IMR-90 (cell line): ENCODE data around the gene LGALS1. TPM values are rescaled to one million over a fixed set of nuclear protein-coding genes. Genes with fewer than 3 reads are reported as not detected.
A peak's percentile ranks its signal among the peaks of the same experiment; 100 is the strongest.

Source experiments
- ATAC-seq: fragments of 200-7000 bp; cut with Tn5 transposase; 2 replicates; pipeline ENCODE4 v1.9.1; 2020; ENCODE audit warnings: low read depth, mild to moderate bottlenecking, moderate library complexity
- BruUV-seq: library from RNA; stranded (reverse); fragments of 400-500 nt; replicated peaks from 2 replicates; lab custom pipeline; 2021; lab: Mats Ljungman, UMichigan
- CTCF ChIA-PET: fragments of 300-600 bp; formaldehyde crosslinking; extraction: SDS; loops from one replicate; lab custom pipeline; 2021; ENCODE audit warnings: antibody characterized with exemption; lab: Yijun Ruan, JAX
- POLR2A ChIA-PET: fragments of 300-600 bp; sonication (Branson Sonifier 250); formaldehyde crosslinking; loops from one replicate; lab custom pipeline; 2022; ENCODE audit warnings: antibody characterized with exemption; ENCODE audit not compliant: unreplicated experiment; lab: Charles Lee
- DNase-seq: peaks from one replicate; pipeline ENCODE4 v3.0.0; 2013
- H2AFZ ChIP-seq: replicated peaks from 2 replicates; pipeline ENCODE3; 2013; ENCODE audit warnings: low read length, mild to moderate bottlenecking; ENCODE audit not compliant: poor library complexity
- H2AK5ac ChIP-seq: 2 replicates; pipeline ENCODE4 v1.6.1; 2013; ENCODE audit warnings: low read depth, low read length, inconsistent platforms
- H2AK9ac ChIP-seq: replicated peaks from 2 replicates; pipeline ENCODE3; 2013; ENCODE audit warnings: mild to moderate bottlenecking, low read depth, low read length, moderate library complexity; ENCODE audit not compliant: poor library complexity
- H2BK120ac ChIP-seq: 2 replicates; pipeline ENCODE4 v1.6.1; 2013; ENCODE audit warnings: low read depth, low read length, inconsistent platforms
- H2BK15ac ChIP-seq: 3 replicates; pipeline ENCODE4 v1.6.1; 2013; ENCODE audit warnings: low read depth, low read length, inconsistent platforms
- H2BK20ac ChIP-seq: 2 replicates; pipeline ENCODE4 v1.6.1; 2013; ENCODE audit warnings: low read depth, mild to moderate bottlenecking, inconsistent platforms, low read length, moderate library complexity
- H2BK5ac ChIP-seq: 2 replicates; pipeline ENCODE4 v1.6.1; 2013; ENCODE audit warnings: mild to moderate bottlenecking, low read depth, low read length, inconsistent platforms; ENCODE audit not compliant: poor library complexity, severe bottlenecking
- H3K14ac ChIP-seq: replicated peaks from 2 replicates; pipeline ENCODE4 v1.6.1; 2013; ENCODE audit warnings: low read depth, low read length, inconsistent platforms
- H3K18ac ChIP-seq: 2 replicates; pipeline ENCODE4 v1.6.1; 2013; ENCODE audit warnings: low read depth, low read length, control low read depth
- H3K23ac ChIP-seq: 2 replicates; pipeline ENCODE4 v1.6.1; 2013; ENCODE audit warnings: low read depth, low read length, inconsistent platforms
- H3K27ac ChIP-seq: 2 replicates; pipeline ENCODE4 v1.5.1; 2013; ENCODE audit warnings: mild to moderate bottlenecking, control low read depth, low read length; ENCODE audit not compliant: insufficient read depth
- H3K27me3 ChIP-seq: 2 replicates; pipeline ENCODE4 v1.6.1; 2013; ENCODE audit warnings: low read length; ENCODE audit not compliant: control insufficient read depth, insufficient read depth
- H3K36me3 ChIP-seq: 2 replicates; pipeline ENCODE4 v1.6.1; 2013; ENCODE audit warnings: low read length, mixed read lengths; ENCODE audit not compliant: control insufficient read depth, insufficient read depth
- H3K4ac ChIP-seq: 2 replicates; pipeline ENCODE4 v1.6.1; 2013; ENCODE audit warnings: low read depth, low read length, inconsistent platforms
- H3K4me1 ChIP-seq: 2 replicates; pipeline ENCODE4 v1.6.1; 2013; ENCODE audit warnings: low read length, mixed read lengths; ENCODE audit not compliant: control insufficient read depth, insufficient read depth
- H3K4me2 ChIP-seq: 2 replicates; pipeline ENCODE4 v1.6.1; 2013; ENCODE audit warnings: low read depth, mild to moderate bottlenecking, control low read depth, low read length, moderate library complexity
- H3K4me3 ChIP-seq: 2 replicates; pipeline ENCODE4 v1.5.1; 2013; ENCODE audit warnings: low read depth, mild to moderate bottlenecking, control low read depth, low read length, moderate library complexity; ENCODE audit not compliant: insufficient read depth
- H3K56ac ChIP-seq: 2 replicates; pipeline ENCODE4 v1.6.1; 2013; ENCODE audit warnings: low read length, inconsistent platforms; ENCODE audit not compliant: insufficient read depth; ENCODE audit errors: extremely low read depth
- H3K79me1 ChIP-seq, 2 experiments: 2 replicates each; pipeline ENCODE4 v1.6.1; 2013; ENCODE audit warnings: low read length in 2 of 2, inconsistent platforms in 1 of 2, low read depth in 1 of 2
- H3K9ac ChIP-seq: 2 replicates; pipeline ENCODE4 v1.6.1; 2013; ENCODE audit warnings: low read depth, low read length, control low read depth
- H3K9me1 ChIP-seq: 2 replicates; pipeline ENCODE4 v1.6.1; 2013; ENCODE audit warnings: low read length, inconsistent platforms; ENCODE audit not compliant: insufficient read depth
- H3K9me3 ChIP-seq: 2 replicates; pipeline ENCODE4 v1.6.1; 2013; ENCODE audit warnings: low read length; ENCODE audit not compliant: control insufficient read depth, insufficient read depth
- H4K20me1 ChIP-seq: 2 replicates; pipeline ENCODE4 v1.6.1; 2013; ENCODE audit warnings: low read length, inconsistent platforms; ENCODE audit not compliant: insufficient read depth
- H4K5ac ChIP-seq: 2 replicates; pipeline ENCODE4 v1.6.1; 2013; ENCODE audit warnings: mild to moderate bottlenecking, low read depth, low read length, control low read depth
- H4K8ac ChIP-seq, 2 experiments: 2 replicates each; pipeline ENCODE4 v1.6.1; 2013; ENCODE audit warnings: low read depth in 2 of 2, low read length in 2 of 2, control low read depth in 1 of 2, inconsistent platforms in 1 of 2
- H4K91ac ChIP-seq: 2 replicates; pipeline ENCODE4 v1.6.1; 2013; ENCODE audit warnings: low read depth, low read length, inconsistent platforms; ENCODE audit not compliant: insufficient read depth
- MAZ ChIP-seq: IDR thresholded peaks from 2 replicates; pipeline ENCODE4 v1.6.1; 2012; ENCODE audit warnings: low read depth, mild to moderate bottlenecking, low read length, improper control_type of control experiment, moderate library complexity, borderline replicate concordance
- WGBS, 2 experiments: methylation state at CpG; one replicate each; pipeline versions ENCODE4 v1.1.5 to v1.1.7; 2013; ENCODE audit warnings: missing lambda C conversion rate in 2 of 2; ENCODE audit not compliant: insufficient read length in 1 of 2; ENCODE audit errors: extremely low coverage in 2 of 2; 5-methylcytosine and 5-hydroxymethylcytosine counted together
- dilution Hi-C: fragments of 300-500 bp; cut with HindIII; formaldehyde crosslinking; loops from one replicate; pipeline ENCODE4 v1.14.3; 2018; ENCODE audit warnings: low sequenced_read_pairs; ENCODE audit not compliant: unreplicated experiment
- in situ Hi-C: fragments of 300-500 bp; cut with MboI; formaldehyde crosslinking; loops from 3 replicates; pipeline ENCODE4 v1.14.3; 2019; ENCODE audit warnings: low sequenced_read_pairs, inconsistent platforms, mixed read lengths
- intact Hi-C: fragments of 100-400 bp; cut with micrococcal nuclease; formaldehyde crosslinking; loops from 2 replicates; pipeline ENCODE4 v1.10.0; 2022
- polyA plus RNA-seq, 3 experiments: library from polyadenylated mRNA; depleted of rRNA; stranded (reverse); fragments of >200 nt; gene quantifications; 2 replicates each; pipeline ENCODE4 v1.2.3, GENCODE V29; 2012; ENCODE audit warnings: low replicate concordance in 1 of 3
- total RNA-seq: library from RNA; depleted of rRNA; stranded (reverse); fragments of >200 nt; gene quantifications from 2 replicates; pipeline ENCODE4 v1.2.3, GENCODE V29; 2012
- TF ChIP-seq, protein P1 (sequence below): conservative IDR thresholded peaks from 2 replicates; pipeline ENCODE4 v1.5.1; 2012; ENCODE audit warnings: mild to moderate bottlenecking, low read depth, low read length, improper control_type of control experiment

The LGALS1 gene
- total and polyA plus RNA-seq, 2 of the 4 experiments (the other 2 are of a cell fraction), result 11,896 to 15,383 TPM

DNA sequence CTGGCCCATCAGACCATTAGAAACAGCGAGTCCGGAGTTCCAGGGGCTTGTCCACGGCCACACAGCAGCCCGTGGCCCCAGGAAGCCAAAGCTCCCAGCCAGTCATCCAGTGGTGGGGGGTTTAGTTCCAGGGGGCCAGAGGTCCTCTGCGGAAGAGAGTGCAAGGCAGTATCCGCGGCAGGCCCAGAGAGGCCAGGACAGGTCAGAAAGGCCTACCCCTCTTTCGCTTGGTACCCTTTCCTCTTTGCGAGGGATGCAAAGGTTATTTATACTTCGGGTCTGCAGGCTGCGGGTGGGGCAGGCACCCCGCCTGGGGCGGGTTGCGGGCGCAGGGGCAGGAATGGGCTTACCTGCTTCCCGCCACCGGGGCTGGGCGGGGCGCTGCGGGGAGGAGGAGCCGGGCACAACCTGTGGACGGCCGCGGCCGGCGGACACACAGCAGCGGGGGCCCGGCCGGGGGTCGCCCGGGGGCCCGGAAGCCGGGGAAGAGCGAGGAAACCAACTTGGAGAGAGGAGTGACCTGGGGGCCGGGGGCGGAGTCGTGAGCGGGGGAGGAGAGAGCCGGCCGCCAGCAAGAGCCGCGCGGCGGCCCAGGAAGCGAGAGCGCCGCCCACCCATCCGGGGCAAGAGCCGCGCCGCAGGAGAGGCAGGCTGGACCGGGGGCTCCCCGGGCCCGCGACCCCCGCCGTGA is 36.2 kb upstream of the LGALS1 start, which contains the start of gene SH3BP1:
SH3BP1 (plus strand) TSS at position 600 of the 691 bp plus-strand sequence. CDS start 119 bp downstream, outside the sequence.
- Histone ChIP-seq H3K56ac (no peak within 1 kb of the TSS), H2AFZ (peak within 1 kb of the TSS; percentile 81), H2BK15ac (peak within 1 kb of the TSS; percentile 4; the same call in 1 of the 3 replicates), H3K23ac (peak within 1 kb of the TSS; percentile 99), H2AK5ac (peak within 1 kb of the TSS; percentile 97), H3K27me3 (no peaks in the 10 kb centered on the region), H3K9me3 (no peaks in the 10 kb centered on the region), H3K9me1 (peaks cover 11% of the 10 kb centered on the region), H3K36me3 (peaks cover 12% of the 10 kb centered on the region; the same call in 1 of the 2 replicates), H4K5ac (peak within 1 kb of the TSS; percentile 81), H4K8ac (peak within 1 kb of the TSS; percentile 71 to 91; a peak in 3 of 4 replicates), H3K27ac (peak within 1 kb of the TSS; percentile 66), H2AK9ac (peak within 1 kb of the TSS; percentile 99), H3K79me1 (peaks cover 0 to 79% of the 10 kb centered on the region in 2 experiments; a peak in 3 of 4 replicates), H3K4me3 (peak within 1 kb of the TSS; percentile 95), H3K18ac (peak within 1 kb of the TSS; percentile 95), H4K91ac (peak within 1 kb of the TSS; percentile 92), H4K20me1 (peaks cover 9% of the 10 kb centered on the region), H3K14ac (peak within 1 kb of the TSS; percentile 90), H2BK120ac (peak within 1 kb of the TSS; percentile 79), H2BK20ac (peak within 1 kb of the TSS; percentile 6; the same call in 1 of the 2 replicates), H3K4ac (peak within 1 kb of the TSS; percentile 95), H2BK5ac (peak within 1 kb of the TSS; percentile 75), H3K9ac (peak within 1 kb of the TSS; percentile 87), H3K4me1 (peaks cover 37% of the 10 kb centered on the region), H3K4me2 (peak within 1 kb of the TSS; percentile 99)
- BruUV-seq, result no TSS peak
- CTCF ChIA-PET, result no interaction called here
- TF ChIP-seq, protein P1, sequence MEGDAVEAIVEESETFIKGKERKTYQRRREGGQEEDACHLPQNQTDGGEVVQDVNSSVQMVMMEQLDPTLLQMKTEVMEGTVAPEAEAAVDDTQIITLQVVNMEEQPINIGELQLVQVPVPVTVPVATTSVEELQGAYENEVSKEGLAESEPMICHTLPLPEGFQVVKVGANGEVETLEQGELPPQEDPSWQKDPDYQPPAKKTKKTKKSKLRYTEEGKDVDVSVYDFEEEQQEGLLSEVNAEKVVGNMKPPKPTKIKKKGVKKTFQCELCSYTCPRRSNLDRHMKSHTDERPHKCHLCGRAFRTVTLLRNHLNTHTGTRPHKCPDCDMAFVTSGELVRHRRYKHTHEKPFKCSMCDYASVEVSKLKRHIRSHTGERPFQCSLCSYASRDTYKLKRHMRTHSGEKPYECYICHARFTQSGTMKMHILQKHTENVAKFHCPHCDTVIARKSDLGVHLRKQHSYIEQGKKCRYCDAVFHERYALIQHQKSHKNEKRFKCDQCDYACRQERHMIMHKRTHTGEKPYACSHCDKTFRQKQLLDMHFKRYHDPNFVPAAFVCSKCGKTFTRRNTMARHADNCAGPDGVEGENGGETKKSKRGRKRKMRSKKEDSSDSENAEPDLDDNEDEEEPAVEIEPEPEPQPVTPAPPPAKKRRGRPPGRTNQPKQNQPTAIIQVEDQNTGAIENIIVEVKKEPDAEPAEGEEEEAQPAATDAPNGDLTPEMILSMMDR, result no peak
- TF ChIP-seq MAZ, result peak; percentile 51; the same call in 1 of the 2 replicates
- WGBS, 2 experiments, result 5% methylated on average over 27 of the region's 57 CpGs; no CpG with 5 or more reads in 1 of the 2 experiments
- POLR2A ChIA-PET, result interaction anchor here (0.7 to 1.4 kb wide), 2 partner anchors 38 to 42 kb away, joined by 6 to 15 read pairs; no protein-coding TSS in a partner anchor
- in situ Hi-C loops (no loop called here), dilution Hi-C loops (no loop called here), intact Hi-C loops (no loop called here)
- ATAC-seq (peak; percentile 61), DNase-seq (no peak)
